ENCODE results near the gene C10orf90.

The C10orf90 gene

GRCh38 chr10:126491476-126491875 is 179.0 kb downstream of the C10orf90 start:
- DNase-seq (ENCODE audit: extremely low spot score), result no peak
- POLR2A ChIA-PET, result no interaction called here
- TF ChIP-seq TARDBP (IDR thresholded peaks at IDR 0.05) (no peak), SP1 (IDR thresholded peaks at IDR 0.05) (no peak)
- CTCF ChIA-PET, result no interaction called here

- POLR2A ChIA-PET, result no interaction called here
- no peak for DNase-seq (ENCODE audit: extremely low spot score)
- TF ChIP-seq SP1 (IDR thresholded peaks at IDR 0.05), result no peak
- TF ChIP-seq SUZ12 (IDR thresholded peaks at IDR 0.05), result no peak
- TF ChIP-seq ARNT (IDR thresholded peaks at IDR 0.05), result no peak
- no peak for TF ChIP-seq ELF4 (IDR thresholded peaks at IDR 0.05)
- no peak for TF ChIP-seq LEF1 (IDR thresholded peaks at IDR 0.05; ENCODE audit: borderline replicate concordance)
- TF ChIP-seq BHLHE40 (IDR thresholded peaks at IDR 0.05; ENCODE audit: borderline replicate concordance), result no peak
- TF ChIP-seq TARDBP (IDR thresholded peaks at IDR 0.05), result no peak
- TF ChIP-seq FOXA1 (IDR thresholded peaks at IDR 0.05), result no peak
- TF ChIP-seq CTBP1 (IDR thresholded peaks at IDR 0.05; ENCODE audit: borderline replicate concordance), result no peak
- no peak for TF ChIP-seq FOXM1 (IDR thresholded peaks at IDR 0.05; ENCODE audit: borderline replicate concordance)
- CTCF ChIA-PET, result no interaction called here
Observed at GRCh38 chr10:126481181-126481580, 189.3 kb downstream of the C10orf90 start.

- POLR2A ChIA-PET, result no interaction called here
- no peak for DNase-seq (ENCODE audit: extremely low spot score)
- TF ChIP-seq PKNOX1 (IDR thresholded peaks at IDR 0.05), result no peak
- no peak for TF ChIP-seq ARNT (IDR thresholded peaks at IDR 0.05)
- TF ChIP-seq ZNF384 (IDR thresholded peaks at IDR 0.05), result no peak
- CTCF ChIA-PET, result no interaction called here
Observed at GRCh38 chr10:126480648-126481047, 189.8 kb downstream of the C10orf90 start.

GRCh38 chr10:126479280-126479895 is 191.1 kb downstream of the C10orf90 start:
- CTCF ChIA-PET, result no interaction called here
- no peak for DNase-seq (ENCODE audit: extremely low spot score)
- TF ChIP-seq ARNT (IDR thresholded peaks at IDR 0.05) (no peak), FOXK2 (IDR thresholded peaks at IDR 0.05) (no peak), SP1 (IDR thresholded peaks at IDR 0.05) (no peak), LEF1 (IDR thresholded peaks at IDR 0.05; ENCODE audit: borderline replicate concordance) (no peak), ELF4 (IDR thresholded peaks at IDR 0.05) (no peak), NFRKB (IDR thresholded peaks at IDR 0.05) (no peak), SUZ12 (IDR thresholded peaks at IDR 0.05) (no peak), ZNF384 (IDR thresholded peaks at IDR 0.05) (no peak), PKNOX1 (IDR thresholded peaks at IDR 0.05) (no peak)
- POLR2A ChIA-PET, result no interaction called here

GRCh38 chr10:126478546-126478945 is 191.9 kb downstream of the C10orf90 start:
- CTCF ChIA-PET, result no interaction called here
- TF ChIP-seq TARDBP (IDR thresholded peaks at IDR 0.05) (no peak), CTBP1 (IDR thresholded peaks at IDR 0.05; ENCODE audit: borderline replicate concordance) (no peak), NFRKB (IDR thresholded peaks at IDR 0.05) (no peak), LEF1 (IDR thresholded peaks at IDR 0.05; ENCODE audit: borderline replicate concordance) (no peak), FOXA1 (IDR thresholded peaks at IDR 0.05) (no peak), FOXM1 (IDR thresholded peaks at IDR 0.05; ENCODE audit: borderline replicate concordance) (no peak)

GRCh38 chr10:126476246-126476645 is 194.2 kb downstream of the C10orf90 start:
- no peak for TF ChIP-seq CTBP1 (IDR thresholded peaks at IDR 0.05; ENCODE audit: borderline replicate concordance)
- no peak for TF ChIP-seq NFRKB (IDR thresholded peaks at IDR 0.05)
- POLR2A ChIA-PET, result no interaction called here
- CTCF ChIA-PET, result no interaction called here
- no peak for DNase-seq (ENCODE audit: extremely low spot score)

More at GRCh38 chr10:126478546-126478945, 191.9 kb downstream of the C10orf90 start:
- POLR2A ChIA-PET, result no interaction called here
- no peak for DNase-seq (ENCODE audit: extremely low spot score)

GRCh38 chr10:126475074-126475691 is 195.3 kb downstream of the C10orf90 start:
- ChIA-PET CTCF (no interaction called here), POLR2A (no interaction called here)
- TF ChIP-seq FOXM1 (IDR thresholded peaks at IDR 0.05; ENCODE audit: borderline replicate concordance) (no peak), CTBP1 (IDR thresholded peaks at IDR 0.05; ENCODE audit: borderline replicate concordance) (no peak), LEF1 (IDR thresholded peaks at IDR 0.05; ENCODE audit: borderline replicate concordance) (no peak), SUZ12 (IDR thresholded peaks at IDR 0.05) (no peak), TARDBP (IDR thresholded peaks at IDR 0.05) (no peak), ZNF384 (IDR thresholded peaks at IDR 0.05) (no peak), FOXK2 (IDR thresholded peaks at IDR 0.05) (no peak), ELF4 (IDR thresholded peaks at IDR 0.05) (no peak), FOXA1 (IDR thresholded peaks at IDR 0.05) (no peak), NFRKB (IDR thresholded peaks at IDR 0.05) (no peak), SP1 (IDR thresholded peaks at IDR 0.05) (no peak), ARNT (IDR thresholded peaks at IDR 0.05) (no peak), BHLHE40 (IDR thresholded peaks at IDR 0.05; ENCODE audit: borderline replicate concordance) (no peak)
- no peak for DNase-seq (ENCODE audit: extremely low spot score)

GRCh38 chr10:126474031-126474430 is 196.5 kb downstream of the C10orf90 start:
- CTCF ChIA-PET, result no interaction called here
- POLR2A ChIA-PET, result no interaction called here

More at GRCh38 chr10:126474031-126474430, 196.5 kb downstream of the C10orf90 start:
- DNase-seq (ENCODE audit: extremely low spot score), result no peak
- TF ChIP-seq FOXM1 (IDR thresholded peaks at IDR 0.05; ENCODE audit: borderline replicate concordance), result no peak
- TF ChIP-seq BHLHE40 (IDR thresholded peaks at IDR 0.05; ENCODE audit: borderline replicate concordance), result no peak
- no peak for TF ChIP-seq SUZ12 (IDR thresholded peaks at IDR 0.05)
- TF ChIP-seq ELF4 (IDR thresholded peaks at IDR 0.05), result no peak
- no peak for TF ChIP-seq HDGF (IDR thresholded peaks at IDR 0.05; ENCODE audit: borderline replicate concordance)
- TF ChIP-seq TARDBP (IDR thresholded peaks at IDR 0.05), result no peak
- TF ChIP-seq FOXA1 (IDR thresholded peaks at IDR 0.05), result no peak
- TF ChIP-seq CTBP1 (IDR thresholded peaks at IDR 0.05; ENCODE audit: borderline replicate concordance), result no peak
- TF ChIP-seq ZNF384 (IDR thresholded peaks at IDR 0.05), result no peak
- TF ChIP-seq LEF1 (IDR thresholded peaks at IDR 0.05; ENCODE audit: borderline replicate concordance), result no peak
- TF ChIP-seq L3MBTL2 (conservative IDR thresholded peaks at IDR 0.05), result no peak
- no peak for TF ChIP-seq FOXK2 (IDR thresholded peaks at IDR 0.05)

All from HEK293T (cell line).